HEK293T (cell line): ENCODE data around the gene KCTD12.

Source experiments
- ARNT ChIP-seq: fragments of 450-650 bp; IDR thresholded peaks from 2 replicates; pipeline ENCODE4 v1.6.1; 2017; ENCODE audit warnings: mild to moderate bottlenecking
- BHLHE40 ChIP-seq: fragments of 450-650 bp; IDR thresholded peaks from 2 replicates; pipeline ENCODE4 v1.6.1; 2016; ENCODE audit warnings: mild to moderate bottlenecking, moderate library complexity, borderline replicate concordance
- CTBP1 ChIP-seq: fragments of 450-650 bp; IDR thresholded peaks from 2 replicates; pipeline ENCODE4 v1.6.1; 2016; ENCODE audit warnings: borderline replicate concordance
- FOXA1 ChIP-seq: fragments of 450-650 bp; IDR thresholded peaks from 2 replicates; pipeline ENCODE4 v1.6.1; 2016; ENCODE audit warnings: mild to moderate bottlenecking
- HDGF ChIP-seq: fragments of 450-650 bp; IDR thresholded peaks from 2 replicates; pipeline ENCODE4 v1.6.1; 2017; ENCODE audit warnings: antibody characterized with exemption, borderline replicate concordance
- PKNOX1 ChIP-seq: fragments of 450-650 bp; IDR thresholded peaks from 2 replicates; pipeline ENCODE4 v1.6.1; 2016
- SP1 ChIP-seq: fragments of 450-650 bp; IDR thresholded peaks from 2 replicates; pipeline ENCODE4 v1.6.1; 2017
- SUZ12 ChIP-seq: fragments of 450-650 bp; IDR thresholded peaks from 2 replicates; pipeline ENCODE4 v1.6.1; 2016; ENCODE audit warnings: mild to moderate bottlenecking
- TARDBP ChIP-seq: fragments of 450-650 bp; IDR thresholded peaks from 2 replicates; pipeline ENCODE4 v1.6.1; 2016
- ZNF384 ChIP-seq: fragments of 450-650 bp; IDR thresholded peaks from 2 replicates; pipeline ENCODE4 v1.6.1; 2016

- no peak for TF ChIP-seq FOXA1
- TF ChIP-seq SUZ12, result no peak
- no peak for TF ChIP-seq BHLHE40
- TF ChIP-seq HDGF, result no peak
- no peak for TF ChIP-seq CTBP1
- TF ChIP-seq PKNOX1, result no peak
- no peak for TF ChIP-seq SP1
- TF ChIP-seq ARNT, result no peak
- no peak for TF ChIP-seq TARDBP
- no peak for TF ChIP-seq ZNF384
Observed at GRCh38 chr13:76837801-76838200, 48.4 kb downstream of the KCTD12 start.
